AG09319 (cell line): ENCODE data around the gene CSNK1G3.

Experiments used
- DNase-seq: peaks from one replicate; pipeline ENCODE4 v3.0.0-alpha.2; 2010; ENCODE audit warnings: low read depth; ENCODE audit errors: extremely low read depth
- TF ChIP-seq, protein P1 (sequence below): IDR thresholded peaks from 2 replicates; pipeline ENCODE4 v1.5.1; 2011; ENCODE audit warnings: low read depth, mild to moderate bottlenecking, inconsistent platforms, low read length, moderate library complexity

Gene CSNK1G3

DNA sequence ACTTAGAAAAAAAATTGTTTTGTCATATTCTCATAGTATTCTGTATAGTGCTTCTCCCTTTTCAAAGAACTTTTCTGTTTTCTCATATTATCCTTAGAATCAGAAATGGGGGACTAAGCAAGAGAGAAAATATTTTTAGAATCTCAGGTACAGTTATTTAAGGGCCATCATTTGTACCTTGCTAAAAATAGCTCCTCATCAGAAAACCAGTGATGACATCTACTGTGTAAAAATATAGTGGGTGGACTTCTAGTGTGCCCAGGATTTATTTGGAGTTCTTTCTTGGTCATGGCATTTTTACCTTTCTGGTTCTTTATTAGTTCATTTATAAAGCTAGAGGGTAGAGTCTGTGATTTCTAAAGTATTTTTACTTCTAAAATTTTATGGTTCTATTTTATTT lies 82.5 kb downstream of the CSNK1G3 start:
- no peak for DNase-seq
- TF ChIP-seq, protein P1, sequence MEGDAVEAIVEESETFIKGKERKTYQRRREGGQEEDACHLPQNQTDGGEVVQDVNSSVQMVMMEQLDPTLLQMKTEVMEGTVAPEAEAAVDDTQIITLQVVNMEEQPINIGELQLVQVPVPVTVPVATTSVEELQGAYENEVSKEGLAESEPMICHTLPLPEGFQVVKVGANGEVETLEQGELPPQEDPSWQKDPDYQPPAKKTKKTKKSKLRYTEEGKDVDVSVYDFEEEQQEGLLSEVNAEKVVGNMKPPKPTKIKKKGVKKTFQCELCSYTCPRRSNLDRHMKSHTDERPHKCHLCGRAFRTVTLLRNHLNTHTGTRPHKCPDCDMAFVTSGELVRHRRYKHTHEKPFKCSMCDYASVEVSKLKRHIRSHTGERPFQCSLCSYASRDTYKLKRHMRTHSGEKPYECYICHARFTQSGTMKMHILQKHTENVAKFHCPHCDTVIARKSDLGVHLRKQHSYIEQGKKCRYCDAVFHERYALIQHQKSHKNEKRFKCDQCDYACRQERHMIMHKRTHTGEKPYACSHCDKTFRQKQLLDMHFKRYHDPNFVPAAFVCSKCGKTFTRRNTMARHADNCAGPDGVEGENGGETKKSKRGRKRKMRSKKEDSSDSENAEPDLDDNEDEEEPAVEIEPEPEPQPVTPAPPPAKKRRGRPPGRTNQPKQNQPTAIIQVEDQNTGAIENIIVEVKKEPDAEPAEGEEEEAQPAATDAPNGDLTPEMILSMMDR, result no peak

DNA sequence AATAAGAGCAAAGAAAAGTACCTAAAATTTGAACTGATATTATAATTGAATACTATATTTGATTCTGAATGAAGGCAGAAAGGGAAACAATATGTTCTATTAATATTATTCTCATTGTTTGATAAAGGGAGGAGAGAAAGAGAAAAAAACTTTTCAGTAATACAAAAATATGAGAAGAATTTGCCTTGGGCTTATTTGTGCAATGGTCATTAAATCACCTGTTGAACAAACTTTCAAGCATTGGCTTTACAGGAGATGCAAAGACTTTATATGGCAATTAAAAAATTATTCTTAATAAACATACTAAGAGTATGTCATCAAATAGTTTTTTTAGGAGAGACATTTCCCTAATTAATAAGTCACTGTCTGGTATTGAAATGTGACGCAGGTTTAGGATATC lies 85.0 kb downstream of the CSNK1G3 start:
- no peak for DNase-seq
- TF ChIP-seq, protein P1, result no peak

DNA sequence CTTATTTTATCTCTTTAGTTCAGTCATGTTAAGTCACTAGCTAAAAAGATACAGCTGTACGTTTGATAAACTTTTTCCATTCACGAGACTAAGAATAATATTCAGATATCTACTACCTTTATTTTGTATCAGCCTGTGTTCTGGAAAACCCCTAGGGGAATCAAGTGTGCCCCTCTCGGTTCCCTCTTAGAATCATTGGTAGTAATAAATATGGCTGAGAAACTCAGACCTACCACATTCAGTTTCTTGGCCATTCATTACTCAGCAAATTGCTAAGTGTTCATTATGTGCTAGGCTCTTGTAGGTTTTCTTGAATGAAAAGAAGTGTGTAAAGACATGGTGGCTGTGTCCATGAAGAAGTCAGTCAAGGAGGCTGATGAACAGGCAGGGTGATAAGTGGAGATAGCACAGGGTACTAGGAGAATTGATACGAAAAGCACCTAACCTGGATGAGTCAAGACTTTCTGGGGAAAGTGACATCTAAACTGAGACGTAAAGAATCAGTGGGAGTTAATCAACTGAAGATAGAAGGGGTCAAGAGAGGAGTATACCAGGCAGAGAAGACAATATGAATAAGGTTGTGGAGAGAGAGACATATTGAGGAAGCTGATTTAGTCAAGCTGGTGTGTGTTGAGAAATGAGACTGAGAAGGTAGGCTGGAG lies 86.2 kb downstream of the CSNK1G3 start:
- no peak for DNase-seq
- TF ChIP-seq, protein P1, result no peak

DNA sequence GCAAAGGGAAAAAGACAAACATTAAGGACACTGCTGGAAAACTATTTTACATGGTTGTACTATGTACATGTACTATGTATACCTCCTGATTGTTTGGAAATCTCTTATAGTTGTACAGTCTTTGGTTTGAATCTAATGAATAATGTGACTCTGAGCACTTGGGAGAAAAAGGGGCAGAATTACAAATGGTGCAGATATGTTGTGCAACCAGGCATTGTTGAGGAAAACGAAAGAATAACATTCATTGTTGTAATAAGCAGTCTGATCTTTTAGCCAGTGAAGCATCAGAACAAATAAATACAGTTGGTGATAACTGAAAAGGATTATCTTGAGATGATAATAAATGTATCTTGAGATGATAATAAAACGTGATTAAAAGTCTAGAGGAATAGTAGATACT lies 87.2 kb downstream of the CSNK1G3 start:
- TF ChIP-seq, protein P1, result no peak
- DNase-seq, result no peak

DNA sequence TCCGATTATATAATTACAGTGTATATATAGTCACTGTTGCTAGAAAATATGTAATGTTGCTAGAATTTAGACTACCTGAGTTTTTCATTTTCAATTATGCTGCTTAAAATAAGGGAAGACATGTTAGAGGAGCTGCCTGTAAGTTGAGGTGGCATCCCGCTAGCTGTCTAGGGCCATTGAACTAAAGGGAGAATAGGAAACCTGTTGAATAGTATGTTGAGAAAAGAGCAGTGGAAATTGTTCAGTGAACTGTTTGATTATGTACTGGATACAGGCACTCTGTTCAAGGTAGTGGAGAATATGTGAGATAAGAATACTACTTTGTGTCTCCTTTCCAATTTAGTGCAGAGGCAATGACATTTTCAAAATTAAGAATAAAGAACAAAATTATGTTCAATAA lies 89.6 kb downstream of the CSNK1G3 start:
- TF ChIP-seq, protein P1, result no peak

DNA sequence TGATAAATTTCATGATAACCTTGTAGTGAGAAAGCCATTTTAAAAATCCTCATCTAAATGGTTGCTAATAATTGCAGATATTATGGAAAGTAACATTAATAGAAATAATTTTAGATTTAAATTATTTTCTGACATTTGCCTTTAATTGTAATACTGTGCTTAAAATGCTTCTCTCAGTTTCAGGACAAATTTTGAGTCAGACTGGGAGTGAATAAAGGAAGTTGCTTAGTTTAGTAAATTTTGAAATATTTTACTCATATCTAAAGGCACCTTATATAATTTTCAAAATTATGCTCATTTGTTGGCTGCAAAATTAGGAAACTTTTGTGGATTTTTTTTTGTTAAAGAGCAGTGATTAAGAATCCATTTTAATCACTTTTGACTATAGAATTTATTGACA lies 93.8 kb downstream of the CSNK1G3 start:
- DNase-seq, result no peak
- TF ChIP-seq, protein P1, result no peak

More for the DNA sequence above, 89.6 kb downstream of the CSNK1G3 start:
- no peak for DNase-seq

DNA sequence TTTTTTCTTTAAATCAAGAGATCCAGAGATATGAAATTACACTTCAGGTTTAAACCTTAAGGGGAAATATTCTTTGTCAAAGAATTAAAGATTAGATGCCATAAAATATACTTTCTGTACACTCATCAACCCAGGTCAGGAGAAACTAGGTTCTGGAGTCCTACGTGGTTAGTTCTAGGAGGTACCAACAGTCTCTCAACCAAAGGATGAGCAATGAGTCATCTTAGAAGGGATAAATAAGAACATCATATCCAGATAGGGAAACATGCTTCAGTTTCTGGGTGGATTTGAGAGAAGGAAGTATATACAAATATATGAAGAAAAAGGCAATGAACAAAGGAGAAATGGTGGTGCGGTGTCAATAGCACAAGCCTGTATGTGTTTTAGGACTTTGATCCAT lies 98.2 kb downstream of the CSNK1G3 start:
- TF ChIP-seq, protein P1, result no peak
- DNase-seq, result no peak
